ENCODE data around the gene MON2. TPM values are rescaled to one million over a fixed set of nuclear protein-coding genes. Genes with fewer than 3 reads are reported as not detected.
"Not testable (repeated sequence)": the region's sequence is repeated elsewhere in the genome, so short reads cannot be mapped to it uniquely, and the experiment has no call there.

The MON2 gene
- total RNA-seq, 1 donor from 2014 or later = 44.9 TPM

GRCh38 chr12:62472472-62472871 lies 5.8 kb downstream of the MON2 start:
- intact Hi-C loops (cut with micrococcal nuclease) = no loop called here

- intact Hi-C loops (cut with micrococcal nuclease) = no loop called here
These were observed 15.4 kb downstream of the MON2 start for GRCh38 chr12:62481843-62482540.

DNA sequence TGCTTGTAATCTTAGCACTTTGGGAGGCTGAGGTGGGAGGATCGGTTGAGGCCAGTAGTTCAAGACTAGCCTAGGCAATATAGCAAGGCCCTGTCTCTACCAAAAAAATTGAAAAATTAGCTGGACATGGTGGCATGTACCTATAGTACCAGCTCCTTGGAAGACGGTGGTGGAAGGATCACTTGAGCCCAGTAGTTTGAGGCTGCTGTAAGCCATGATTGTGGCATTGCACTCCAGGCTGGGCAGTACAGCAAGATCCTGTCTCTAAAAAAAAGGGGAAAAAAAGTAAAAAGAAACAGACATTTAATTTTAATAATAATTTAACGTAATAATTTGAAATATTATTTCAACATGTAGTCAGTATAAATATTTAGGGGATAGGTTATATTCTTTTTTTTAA lies 16.1 kb downstream of the MON2 start:
- intact Hi-C loops (cut with micrococcal nuclease) = no loop called here

GRCh38 chr12:62484233-62484632 lies 17.6 kb downstream of the MON2 start:
- intact Hi-C loops (cut with micrococcal nuclease) = no loop called here

GRCh38 chr12:62505786-62506185 lies 39.2 kb downstream of the MON2 start:
- intact Hi-C loops (cut with micrococcal nuclease) = no loop called here

DNA sequence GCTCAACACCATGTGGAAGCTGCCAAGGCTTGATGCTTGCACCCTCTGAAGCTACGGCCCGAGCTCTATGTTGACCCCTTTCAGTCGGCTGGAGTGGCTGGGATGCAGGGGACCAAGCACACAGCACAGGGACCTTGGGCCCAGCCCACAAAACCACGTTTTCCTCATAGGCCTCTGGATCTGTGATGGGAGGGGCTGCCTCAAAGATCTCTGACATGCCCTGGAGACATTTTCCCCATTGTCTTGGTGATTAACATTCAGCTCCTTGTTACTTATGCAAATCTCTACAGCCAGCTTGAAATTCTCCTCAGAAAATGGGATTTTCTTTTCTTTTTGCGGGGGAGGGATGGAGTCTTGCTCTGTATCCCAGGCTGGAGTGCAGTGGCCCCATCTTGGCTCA lies 46.3 kb downstream of the MON2 start:
- intact Hi-C loops (cut with micrococcal nuclease) = no loop called here

DNA sequence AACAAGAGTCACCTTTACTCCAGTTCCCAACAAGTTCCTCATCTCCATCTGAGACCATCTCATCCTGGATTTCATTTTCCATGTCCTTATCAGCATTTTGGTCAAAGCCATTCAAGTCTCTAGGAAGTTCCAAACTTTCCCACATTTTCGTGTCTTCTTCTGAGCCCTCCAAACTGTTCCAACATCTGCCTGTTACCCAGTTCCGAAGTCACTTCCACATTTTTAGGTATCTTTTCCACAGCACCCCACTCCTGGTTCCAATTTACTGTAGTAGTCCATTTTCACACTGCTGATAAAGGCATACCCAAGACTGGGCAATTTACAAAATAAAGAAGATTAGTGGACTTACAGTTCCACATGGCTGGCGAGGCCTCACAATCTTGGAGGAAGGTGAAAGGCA lies 47.5 kb downstream of the MON2 start:
- intact Hi-C loops (cut with micrococcal nuclease) = not testable (repeated sequence)

DNA sequence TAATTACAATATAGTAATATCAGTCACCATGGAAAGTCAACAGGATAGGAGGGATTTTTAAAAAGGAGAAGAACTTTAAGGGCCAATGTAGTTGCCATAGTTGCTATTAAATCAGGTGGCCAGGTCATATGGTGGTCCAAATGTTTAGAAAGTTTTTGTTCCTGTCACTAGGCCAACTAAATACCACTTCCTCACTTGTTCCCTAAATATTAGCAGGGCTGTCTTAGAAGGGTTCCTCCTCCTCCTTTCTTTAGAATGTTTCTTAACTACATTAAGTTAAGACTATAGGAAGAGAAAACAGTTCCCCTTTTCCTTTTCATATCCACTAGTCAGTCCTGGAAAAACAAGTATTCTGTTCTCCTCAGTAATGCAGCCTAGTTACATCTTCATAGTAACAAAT lies 50.3 kb downstream of the MON2 start:
- intact Hi-C loops (cut with micrococcal nuclease) = no loop called here

DNA sequence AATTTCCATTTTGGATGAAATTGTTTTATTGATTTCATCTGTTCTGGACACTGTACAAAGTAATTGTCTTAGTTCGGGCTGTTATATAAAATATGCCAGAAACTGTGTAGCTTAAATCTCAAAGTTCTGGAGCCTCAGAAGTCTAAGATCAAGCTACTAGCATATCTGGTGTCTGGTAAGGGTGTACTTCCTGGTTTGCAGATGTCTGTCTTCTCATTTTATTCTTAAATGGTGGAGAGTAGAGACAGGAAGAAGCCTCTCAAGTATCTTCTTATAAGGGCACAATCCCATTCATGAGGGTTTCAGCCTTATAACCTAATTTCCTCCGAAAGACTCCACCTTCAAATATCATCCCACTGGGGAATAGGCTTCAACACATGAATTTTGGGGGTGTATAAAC lies 51.3 kb downstream of the MON2 start:
- intact Hi-C loops (cut with micrococcal nuclease) = no loop called here

DNA sequence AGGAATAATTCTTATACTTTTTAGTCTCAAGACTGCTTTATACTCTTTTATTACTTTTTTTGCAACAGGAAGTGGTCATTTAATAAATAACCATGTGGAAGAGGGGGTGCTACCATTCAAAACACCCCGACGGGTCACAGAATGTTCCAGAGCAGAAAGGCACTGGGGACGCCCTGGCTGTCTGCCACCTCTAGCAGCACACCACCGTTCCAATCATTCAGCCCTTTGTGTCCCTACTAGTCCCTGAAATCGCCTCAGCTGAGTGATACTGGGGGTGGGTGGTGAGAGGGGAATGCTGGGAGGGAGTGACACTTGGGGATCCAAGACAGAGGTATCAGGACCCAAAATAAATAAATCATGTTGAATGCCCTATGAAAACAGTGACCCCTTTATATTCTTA lies 52.4 kb downstream of the MON2 start:
- intact Hi-C loops (cut with micrococcal nuclease) = no loop called here

- intact Hi-C loops (cut with micrococcal nuclease) = no loop called here
These were observed 53.7 kb downstream of the MON2 start for GRCh38 chr12:62520361-62520760.

GRCh38 chr12:62522984-62523383 lies 56.4 kb downstream of the MON2 start:
- intact Hi-C loops (cut with micrococcal nuclease) = no loop called here

DNA sequence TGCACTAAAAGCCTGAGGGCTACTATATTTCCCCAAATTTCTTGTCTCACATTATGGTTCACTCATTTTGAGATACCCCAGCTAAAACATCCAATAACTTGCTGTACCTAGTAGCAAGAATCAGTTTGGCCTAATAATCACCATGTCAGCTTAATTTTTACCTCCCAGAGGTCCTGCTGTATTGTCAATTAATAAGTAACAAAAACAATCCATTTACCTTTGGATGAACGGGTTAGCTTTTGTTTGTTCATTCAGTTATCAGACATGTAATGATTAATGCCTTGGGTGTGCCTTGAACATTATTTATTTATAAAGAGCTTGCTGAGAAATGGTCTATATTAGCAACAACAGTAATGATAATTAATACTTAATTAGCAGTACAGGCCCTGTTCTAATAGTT lies 57.0 kb downstream of the MON2 start:
- intact Hi-C loops (cut with micrococcal nuclease) = loop anchor here (2.0 kb wide), 1 partner anchor 85 kb away; no protein-coding TSS in a partner anchor

DNA sequence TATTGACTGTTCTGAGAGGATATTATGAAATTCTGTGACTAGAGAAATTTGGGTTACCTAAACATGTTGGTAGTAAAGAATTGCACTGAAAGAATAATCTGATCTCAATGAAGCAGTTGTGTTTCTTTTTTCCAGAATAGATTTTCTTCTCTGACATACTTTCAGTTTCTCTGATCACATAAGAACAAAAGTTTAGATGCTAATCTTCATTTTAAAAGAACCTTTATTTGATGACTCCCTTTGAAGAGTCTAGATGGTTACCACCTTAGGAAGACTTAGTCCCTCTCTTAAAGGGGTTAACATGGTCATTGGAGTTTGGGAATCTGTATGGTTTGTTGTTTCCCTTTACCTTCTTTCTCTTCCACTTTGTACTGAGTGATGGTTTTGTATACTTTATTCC lies 58.6 kb downstream of the MON2 start:
- intact Hi-C loops (cut with micrococcal nuclease) = loop anchor here (2.0 to 5.0 kb wide), 2 partner anchors 58 to 86 kb away; partner anchors contain the start of gene MON2

- intact Hi-C loops (cut with micrococcal nuclease) = no loop called here
These were observed 64.0 kb downstream of the MON2 start for GRCh38 chr12:62530596-62530995.

DNA sequence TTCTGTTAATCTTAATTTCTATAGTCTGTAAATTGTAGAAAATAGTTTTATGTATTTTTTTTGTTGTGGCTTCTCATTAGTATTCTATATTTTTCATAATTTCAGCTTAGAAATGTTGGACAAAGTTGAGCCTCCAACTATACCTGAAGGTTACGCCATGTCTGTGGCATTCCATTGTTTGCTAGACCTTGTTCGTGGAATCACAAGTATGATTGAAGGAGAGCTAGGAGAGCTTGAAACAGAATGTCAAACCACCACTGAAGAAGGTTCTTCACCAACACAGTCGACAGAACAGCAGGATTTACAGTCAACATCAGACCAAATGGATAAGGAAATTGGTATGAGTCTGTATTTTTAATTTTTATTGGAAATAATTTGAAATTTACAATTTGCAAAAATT lies 65.7 kb downstream of the MON2 start:
- intact Hi-C loops (cut with micrococcal nuclease) = no loop called here

DNA sequence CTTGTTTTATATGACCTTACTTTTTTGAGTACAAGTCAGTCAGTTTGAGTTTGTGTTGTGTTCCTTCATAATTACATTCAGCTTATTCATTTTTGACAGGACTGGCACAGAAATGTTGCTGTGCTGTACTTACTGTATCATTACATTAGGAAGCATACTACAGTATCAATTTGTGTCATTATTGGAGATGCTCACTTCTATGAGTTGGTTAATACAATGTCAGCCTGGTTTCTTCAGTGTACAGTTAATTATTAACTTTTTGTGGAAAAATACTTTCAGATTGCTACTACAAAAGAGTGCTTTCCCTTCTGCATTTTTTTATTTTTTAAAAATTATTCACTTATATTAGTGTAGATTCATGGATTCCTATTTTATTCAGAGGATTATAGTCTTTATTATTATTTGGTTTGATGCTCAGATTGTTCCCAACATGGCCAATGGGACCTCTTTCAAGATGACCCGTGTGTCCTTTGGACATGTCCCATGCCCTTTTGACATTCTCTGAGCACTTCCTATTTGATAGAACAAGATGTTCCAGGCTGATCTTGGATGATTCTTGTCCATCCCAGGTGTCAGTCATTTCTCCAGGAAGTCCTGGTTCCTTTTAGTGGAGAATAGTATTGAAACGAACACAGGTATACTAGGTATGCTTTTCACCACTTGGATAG lies 66.6 kb downstream of the MON2 start:
- intact Hi-C loops (cut with micrococcal nuclease) = no loop called here

GRCh38 chr12:62533755-62534107 lies 67.1 kb downstream of the MON2 start:
- intact Hi-C loops (cut with micrococcal nuclease) = no loop called here

DNA sequence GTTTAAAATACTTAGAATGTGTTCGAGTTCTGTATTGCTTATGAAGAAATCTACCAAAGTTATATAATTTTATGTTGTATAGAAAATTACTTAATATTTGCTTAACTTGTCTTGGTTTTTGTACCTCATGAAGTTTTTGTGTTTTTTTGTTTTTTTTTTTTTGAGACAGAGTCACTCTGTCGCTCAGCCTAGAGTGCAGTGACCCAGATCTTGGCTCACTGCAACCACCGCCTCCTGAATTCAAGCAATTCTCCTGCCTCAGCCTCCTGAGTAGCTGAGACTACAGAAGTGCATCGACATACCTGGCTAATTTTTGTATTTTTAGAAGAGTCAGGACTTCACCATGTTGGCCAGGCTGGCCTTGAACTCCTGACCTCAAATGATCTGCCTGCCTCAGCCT lies 69.9 kb downstream of the MON2 start:
- intact Hi-C loops (cut with micrococcal nuclease) = no loop called here

DNA sequence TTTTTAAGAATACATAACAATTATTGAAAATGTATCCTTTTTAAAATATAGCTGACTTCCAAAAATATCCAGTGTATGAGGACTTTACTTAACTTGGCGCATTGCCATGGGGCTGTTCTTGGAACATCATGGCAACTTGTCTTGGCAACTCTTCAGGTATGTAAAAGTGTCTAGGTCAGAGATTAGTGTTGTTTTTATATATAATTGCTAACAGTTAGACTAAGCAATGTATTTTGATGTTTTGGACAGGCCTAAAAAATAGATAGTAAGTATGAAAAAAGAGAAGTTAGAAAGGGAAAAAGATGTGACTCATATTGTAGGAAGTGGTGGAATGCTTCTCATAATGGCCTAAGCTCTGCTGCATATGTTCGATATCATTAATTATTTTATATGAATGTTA lies 70.9 kb downstream of the MON2 start:
- intact Hi-C loops (cut with micrococcal nuclease) = no loop called here

- intact Hi-C loops (cut with micrococcal nuclease) = no loop called here
These were observed 73.7 kb downstream of the MON2 start for GRCh38 chr12:62540354-62540753.

DNA sequence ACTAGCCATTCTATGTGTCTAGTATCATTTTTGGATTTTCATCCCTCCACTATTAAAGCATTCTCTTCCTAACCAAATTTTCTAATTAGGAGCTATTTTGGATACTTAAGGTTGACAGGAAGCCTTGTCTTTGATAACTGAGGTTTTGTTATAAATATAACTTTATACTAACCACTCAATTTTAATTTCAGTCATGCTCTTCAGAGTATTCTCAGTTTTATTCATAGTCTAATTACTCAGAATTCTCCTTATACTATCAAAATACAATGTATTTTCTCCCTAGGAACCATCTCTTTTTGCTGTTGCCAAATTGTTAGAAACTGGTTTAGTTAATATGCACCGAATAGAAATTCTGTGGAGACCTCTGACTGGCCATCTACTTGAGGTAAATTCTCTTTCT lies 76.2 kb downstream of the MON2 start:
- intact Hi-C loops (cut with micrococcal nuclease) = no loop called here

GRCh38 chr12:62543324-62543723 lies 76.7 kb downstream of the MON2 start:
- intact Hi-C loops (cut with micrococcal nuclease) = no loop called here
